Ovary (tissue), 9 donors: ENCODE results near the gene GRIFIN. TPM values are rescaled to one million over a fixed set of nuclear protein-coding genes. Genes with fewer than 3 reads are reported as not detected.

Experiments
- DNase-seq, 5 donors: peaks; one replicate each; pipeline ENCODE4 v3.0.0-alpha.2; 2019 to 2020
- H3K27ac ChIP-seq, 2 donors: fragments of 200-600 bp; one replicate each; pipeline versions ENCODE4 v1.5.1 to v1.8.0; 2019 to 2022
- H3K27me3 ChIP-seq: fragments of 200-600 bp; one replicate; pipeline ENCODE4 v1.8.0; 2022
- H3K36me3 ChIP-seq: fragments of 200-600 bp; sonication (generic); one replicate; pipeline ENCODE4 v1.5.1; 2019
- H3K4me1 ChIP-seq: one replicate; pipeline ENCODE4 v1.8.1; 2013; ENCODE audit warnings: mild to moderate bottlenecking, moderate library complexity; ENCODE audit not compliant: insufficient read depth
- H3K4me3 ChIP-seq: fragments of 200-600 bp; sonication (generic); one replicate; pipeline ENCODE4 v1.5.1; 2017
- H3K9me3 ChIP-seq, 2 donors: fragments of 200-600 bp in 1 of 2; sonication (generic) in 1 of 2; one replicate each; pipeline versions ENCODE4 v1.5.1 to v1.8.1; 2013 to 2019; ENCODE audit warnings: mild to moderate bottlenecking in 1 of 2, moderate library complexity in 1 of 2
- CTCF ChIP-seq, 3 donors: fragments of 450-650 bp in 2 of 3; fragments of 200-600 bp in 1 of 3; IDR thresholded peaks; one replicate each; pipeline versions ENCODE4 v1.5.1 to v1.8.0; 2016 to 2022; ENCODE audit warnings: antibody characterized with exemption in 3 of 3, mild to moderate bottlenecking in 1 of 3
- EP300 ChIP-seq: sonication (generic); formaldehyde crosslinking; IDR thresholded peaks from one replicate; pipeline ENCODE4 v1.6.1; 2017; ENCODE audit warnings: antibody characterized with exemption
- POLR2A ChIP-seq: fragments of 450-650 bp; IDR thresholded peaks from one replicate; pipeline ENCODE4 v1.6.1; 2017; ENCODE audit warnings: antibody characterized with exemption, mild to moderate bottlenecking, moderate library complexity
- WGBS, 3 donors: extraction: QIAGEN DNeasy Blood & Tissue Kit in 1 of 3; methylation state at CpG; one replicate each; pipeline versions ENCODE4 v1.1.5 to v1.1.7; 2013 to 2017; 5-methylcytosine and 5-hydroxymethylcytosine counted together
- intact Hi-C, 4 donors: fragments of 100-400 bp; cut with DNase I; formaldehyde crosslinking; loops; one replicate each; pipeline versions ENCODE4 v1.11.0 to v1.15.1; 2022 to 2023
- polyA plus RNA-seq, 2 donors: library from polyadenylated mRNA; stranded (reverse); fragments of 200-250 nt in 1 of 2; fragments of 350-450 nt in 1 of 2; fragmentation: Illumina TruSeq in 1 of 2; extraction: RNeasy Lipid Tissue Mini Kit (QIAGEN cat#74804) in 1 of 2; gene quantifications; one replicate each; pipeline ENCODE4 v1.2.3, GENCODE V29; 2013 to 2014
- total RNA-seq, 7 donors: library from RNA; depleted of rRNA in 2 of 7; stranded (reverse); fragments of >200 nt in 2 of 7; fragmentation: NEBNext Ultra II Directional in 3 of 7; extraction: Animal tissue kit (Norgen Biotek cat#: 25700) in 3 of 7; gene quantifications; one replicate each; pipeline versions ENCODE4 v1.1.0 to v1.2.4, GENCODE V29; 2016 to 2023
- donor health status: DM: no; HTN: no; CAD: no; lungs with moderate emphysema.
- donor health status: DM: no; HTN: no; CAD: no.
- donor health status: Bipolar disorder and iron deficiency.
- donor health status: DM: yes; HTN: yes; CAD: no.
- donor health status: DM: no; HTN: no; CAD: no.
- donor health status: DM: yes; HTN: yes; CAD: no.

GRIFIN gene
- total and polyA plus RNA-seq, 9 donors = not detected

GRCh38 chr7:2495418-2496299, 19.5 kb upstream of the GRIFIN start:
- H3K27me3 ChIP-seq = no peaks in the 10 kb centered on the region
- no peak overlapping the region for H3K27ac ChIP-seq
- H3K4me3 ChIP-seq = no peak overlapping the region
- 80 to 83% (median 82%) methylated on average over 25 of the region's 25 CpGs for WGBS, 3 donors
- no peak for DNase-seq
- H3K36me3 ChIP-seq = no peaks in the 10 kb centered on the region
- no peak for TF ChIP-seq CTCF (IDR thresholded peaks at IDR 0.05)
- peaks cover under 1% of the 10 kb centered on the region for H3K4me1 ChIP-seq
- intact Hi-C loops = no loop called here
- no peaks in the 10 kb centered on the region for H3K9me3 ChIP-seq

GRCh38 chr7:2494191-2495130, 18.3 kb upstream of the GRIFIN start:
- 72 to 78% (median 75%) methylated on average over 26 to 32 of the region's 32 CpGs for WGBS, 3 donors
- no peaks in the 10 kb centered on the region for H3K27me3 ChIP-seq

GRCh38 chr7:2493205-2494164, 17.3 kb upstream of the GRIFIN start:
- DNase-seq = no peak
- Histone ChIP-seq H3K27ac (no peak overlapping the region), H3K4me1 (peaks cover 10% of the 10 kb centered on the region), H3K9me3 (no peaks in the 10 kb centered on the region), H3K36me3 (no peaks in the 10 kb centered on the region), H3K27me3 (no peaks in the 10 kb centered on the region), H3K4me3 (no peak overlapping the region)
- TF ChIP-seq POLR2A (no peak), CTCF (IDR thresholded peaks at IDR 0.05) (no peak), EP300 (no peak)
- intact Hi-C loops = no loop called here
- 31 to 46% (median 46%) methylated on average over 10 of the region's 11 CpGs for WGBS, 3 donors

More at GRCh38 chr7:2494191-2495130, 18.3 kb upstream of the GRIFIN start:
- Histone ChIP-seq H3K36me3 (no peaks in the 10 kb centered on the region), H3K4me1 (peaks cover 10% of the 10 kb centered on the region), H3K9me3 (no peaks in the 10 kb centered on the region), H3K27ac (no peak overlapping the region), H3K4me3 (no peak overlapping the region)
- DNase-seq = no peak
- intact Hi-C loops = no loop called here
- TF ChIP-seq EP300 = no peak
- no peak for TF ChIP-seq CTCF (IDR thresholded peaks at IDR 0.05)
- TF ChIP-seq POLR2A = no peak

- Histone ChIP-seq H3K4me1 (peaks cover 20% of the 10 kb centered on the region), H3K27me3 (no peaks in the 10 kb centered on the region), H3K36me3 (no peaks in the 10 kb centered on the region), H3K27ac (no peak overlapping the region), H3K4me3 (no peak overlapping the region), H3K9me3 (no peaks in the 10 kb centered on the region)
- 97 to 98% (median 98%) methylated on average over 2 of the region's 2 CpGs for WGBS, 3 donors
- DNase-seq = no peak
- intact Hi-C loops = no loop called here
- TF ChIP-seq POLR2A = no peak
- no peak for TF ChIP-seq EP300
- no peak for TF ChIP-seq CTCF (IDR thresholded peaks at IDR 0.05)
These were observed 15.8 kb upstream of the GRIFIN start for GRCh38 chr7:2492038-2492437.
